ENCODE results near the gene CYP2F1.
A peak's percentile ranks its signal among the peaks of the same experiment; 100 is the strongest.
"Not testable (repeated sequence)": the region's sequence is repeated elsewhere in the genome, so short reads cannot be mapped to it uniquely, and the experiment has no call there.

CYP2F1 gene

DNA sequence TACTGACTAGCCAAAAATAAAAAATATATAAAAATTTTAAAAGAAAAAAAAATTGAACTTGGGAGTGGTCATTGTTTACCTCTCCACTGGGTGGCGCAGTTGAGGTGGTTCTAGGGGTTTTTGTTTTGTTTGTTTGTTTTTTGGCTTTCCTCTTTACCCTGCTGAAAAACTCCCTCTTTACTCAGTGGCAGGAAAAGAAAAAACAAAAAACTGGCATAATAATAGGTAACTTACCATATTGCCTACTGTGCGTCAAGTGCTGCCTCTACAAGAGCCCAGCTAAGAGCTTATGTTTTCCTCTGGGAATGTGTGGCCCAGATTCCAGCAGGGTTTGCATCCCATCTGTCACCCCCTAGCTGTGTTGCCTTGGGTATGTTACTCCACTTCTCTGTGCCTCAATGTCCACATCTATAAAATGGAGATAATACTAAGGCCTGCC is 12.6 kb downstream of the CYP2F1 start:
- H3K27ac ChIP-seq (ENCODE audit: insufficient read depth, low read depth, low read length, poor library complexity, severe bottlenecking); H3K4me1 ChIP-seq (ENCODE audit: control insufficient read depth, insufficient read depth, low read length); H3K27me3 ChIP-seq (ENCODE audit: control insufficient read depth, insufficient read depth, low read length, poor library complexity, severe bottlenecking); H3K36me3 ChIP-seq (ENCODE audit: control insufficient read depth, insufficient read depth, low read length); H3K9me3 ChIP-seq (ENCODE audit: control insufficient read depth, low read length); H3K4me3 ChIP-seq (ENCODE audit: insufficient read depth, low read depth, low read length): not testable (repeated sequence)
- 29 to 45% methylated on average over 1 to 2 of the region's 2 CpGs for WGBS, 2 experiments

DNA sequence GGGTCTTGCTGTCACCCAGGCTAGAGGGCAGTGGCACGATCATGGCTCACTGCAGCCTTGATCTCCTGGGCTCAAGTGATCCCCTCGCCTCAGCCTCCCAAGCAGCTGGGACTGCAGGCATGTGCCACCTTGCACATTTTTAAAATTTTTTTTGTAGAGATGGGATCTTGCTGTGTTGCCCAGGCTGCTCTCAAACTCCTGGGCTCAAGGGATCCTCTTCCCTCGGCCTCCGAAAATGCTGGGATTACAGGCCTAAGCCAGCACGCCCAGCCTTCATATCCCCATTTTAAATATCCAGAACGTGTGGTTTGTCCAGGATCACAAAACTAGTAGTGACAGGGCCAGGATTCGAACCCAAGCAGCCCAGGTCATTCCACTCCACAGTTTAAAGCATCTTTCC is 13.1 kb downstream of the CYP2F1 start:
- H3K4me3 ChIP-seq (ENCODE audit: insufficient read depth, low read depth, low read length); H3K4me1 ChIP-seq (ENCODE audit: control insufficient read depth, insufficient read depth, low read length); H3K36me3 ChIP-seq (ENCODE audit: control insufficient read depth, insufficient read depth, low read length); H3K9me3 ChIP-seq (ENCODE audit: control insufficient read depth, low read length); H3K27me3 ChIP-seq (ENCODE audit: control insufficient read depth, insufficient read depth, low read length, poor library complexity, severe bottlenecking); H3K27ac ChIP-seq (ENCODE audit: insufficient read depth, low read depth, low read length, poor library complexity, severe bottlenecking): not testable (repeated sequence)
- WGBS, 2 experiments = 78 to 79% methylated on average over 7 of the region's 7 CpGs

DNA sequence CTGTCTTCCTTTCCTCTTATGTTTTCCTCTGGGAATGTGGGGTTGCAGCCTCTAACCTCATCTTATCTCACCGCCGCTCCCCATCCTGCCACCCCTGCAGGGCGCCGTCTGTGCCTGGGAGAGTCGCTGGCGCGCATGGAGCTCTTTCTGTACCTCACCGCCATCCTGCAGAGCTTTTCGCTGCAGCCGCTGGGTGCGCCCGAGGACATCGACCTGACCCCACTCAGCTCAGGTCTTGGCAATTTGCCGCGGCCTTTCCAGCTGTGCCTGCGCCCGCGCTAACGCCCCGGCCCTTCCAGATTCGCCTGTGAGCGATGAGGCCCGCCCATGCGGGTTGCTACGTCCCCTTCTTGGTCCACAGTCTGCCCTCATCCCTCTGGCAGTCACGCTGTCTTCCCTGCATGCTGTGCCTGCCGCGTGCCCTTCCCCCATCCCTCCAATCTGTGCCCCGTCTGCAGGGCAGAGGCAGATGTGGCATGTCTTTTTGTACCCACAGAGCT is 13.6 kb downstream of the CYP2F1 start:
- H3K4me3 ChIP-seq (ENCODE audit: insufficient read depth, low read depth, low read length); H3K9me3 ChIP-seq (ENCODE audit: control insufficient read depth, low read length); H3K27ac ChIP-seq (ENCODE audit: insufficient read depth, low read depth, low read length, poor library complexity, severe bottlenecking); H3K36me3 ChIP-seq (ENCODE audit: control insufficient read depth, insufficient read depth, low read length); H3K27me3 ChIP-seq (ENCODE audit: control insufficient read depth, insufficient read depth, low read length, poor library complexity, severe bottlenecking); H3K4me1 ChIP-seq (ENCODE audit: control insufficient read depth, insufficient read depth, low read length): not testable (repeated sequence)
- WGBS, 2 experiments = 3 to 4% methylated on average over 27 to 28 of the region's 29 CpGs

DNA sequence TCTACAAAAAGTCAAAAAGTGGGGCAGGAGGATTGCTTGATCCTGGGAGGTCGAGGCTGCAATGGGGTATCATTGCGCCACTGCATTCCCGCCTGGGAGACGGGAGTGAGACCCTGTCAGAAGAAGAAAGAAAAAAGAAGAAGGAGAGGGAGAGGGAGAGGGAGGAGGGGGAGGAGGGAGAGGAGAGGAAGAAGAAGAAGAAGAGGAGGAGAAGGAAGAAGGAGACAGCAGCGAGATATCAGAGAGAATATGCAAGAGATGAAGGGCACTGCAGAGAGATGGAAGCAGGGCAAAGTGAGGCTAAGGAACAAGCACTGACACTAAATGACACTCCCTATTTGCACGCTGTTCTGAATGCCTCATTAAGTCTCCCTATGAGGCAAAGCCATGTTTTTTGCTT is 14.5 kb downstream of the CYP2F1 start:
- Histone ChIP-seq H3K4me3 (ENCODE audit: insufficient read depth, low read depth, low read length) (no peak overlapping the region), H3K27me3 (ENCODE audit: control insufficient read depth, insufficient read depth, low read length, poor library complexity, severe bottlenecking) (peaks cover 5% of the 10 kb centered on the region), H3K36me3 (ENCODE audit: control insufficient read depth, insufficient read depth, low read length) (no peaks in the 10 kb centered on the region), H3K9me3 (ENCODE audit: control insufficient read depth, low read length) (no peaks in the 10 kb centered on the region), H3K4me1 (ENCODE audit: control insufficient read depth, insufficient read depth, low read length) (peaks cover 9% of the 10 kb centered on the region), H3K27ac (ENCODE audit: insufficient read depth, low read depth, low read length, poor library complexity, severe bottlenecking) (no peak overlapping the region)
- WGBS, 2 experiments = 80% methylated on average over 6 of the region's 6 CpGs

DNA sequence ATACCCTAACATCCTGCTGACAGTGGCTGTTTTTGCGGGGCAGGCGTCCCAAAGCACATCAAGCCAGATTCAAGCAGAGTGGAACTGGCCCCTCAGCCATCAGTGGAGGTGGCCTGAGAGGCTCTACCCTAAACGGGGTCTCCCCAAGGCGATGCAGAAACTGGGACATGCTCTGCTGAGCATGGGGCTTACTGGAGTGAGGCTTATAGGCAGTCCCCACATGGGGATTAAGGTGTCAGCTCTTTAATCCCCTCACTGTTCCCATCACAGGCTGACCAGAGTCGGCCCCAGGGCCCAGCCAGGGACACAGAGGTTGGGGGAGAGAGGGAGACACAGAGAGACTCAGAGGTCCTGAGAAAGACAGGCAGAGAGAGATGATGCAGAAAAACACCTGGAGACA is 17.0 kb downstream of the CYP2F1 start:
- Histone ChIP-seq H3K9me3 (ENCODE audit: control insufficient read depth, low read length) (no peaks in the 10 kb centered on the region), H3K27me3 (ENCODE audit: control insufficient read depth, insufficient read depth, low read length, poor library complexity, severe bottlenecking) (peaks cover 15% of the 10 kb centered on the region), H3K4me3 (ENCODE audit: insufficient read depth, low read depth, low read length) (no peak overlapping the region), H3K36me3 (ENCODE audit: control insufficient read depth, insufficient read depth, low read length) (no peaks in the 10 kb centered on the region), H3K27ac (ENCODE audit: insufficient read depth, low read depth, low read length, poor library complexity, severe bottlenecking) (no peak overlapping the region), H3K4me1 (ENCODE audit: control insufficient read depth, insufficient read depth, low read length) (peaks cover 9% of the 10 kb centered on the region)
- 65 to 71% methylated on average over 5 of the region's 5 CpGs for WGBS, 2 experiments

DNA sequence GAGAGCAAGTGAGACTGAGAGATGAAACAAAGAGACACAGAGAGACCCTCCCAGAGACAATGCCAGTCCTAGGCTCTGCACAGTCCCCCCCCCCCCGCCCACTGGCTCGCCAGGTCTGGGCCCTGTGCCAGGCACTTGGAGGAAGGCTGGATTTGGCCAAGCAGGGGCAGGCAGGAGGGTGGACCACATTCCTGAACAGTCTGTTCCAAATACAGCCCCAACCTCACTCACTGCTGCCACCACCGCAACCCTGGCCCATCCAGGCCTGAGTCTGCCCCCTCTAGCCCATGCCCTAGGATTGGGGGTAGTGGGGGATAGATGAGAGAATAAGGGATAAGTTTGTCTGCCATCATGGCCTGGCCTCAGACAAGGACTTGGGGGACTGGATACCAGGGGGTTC is 19.0 kb downstream of the CYP2F1 start:
- no peaks in the 10 kb centered on the region for H3K36me3 ChIP-seq (ENCODE audit: control insufficient read depth, insufficient read depth, low read length)
- no peak overlapping the region for H3K27ac ChIP-seq (ENCODE audit: insufficient read depth, low read depth, low read length, poor library complexity, severe bottlenecking)
- no peaks in the 10 kb centered on the region for H3K9me3 ChIP-seq (ENCODE audit: control insufficient read depth, low read length)

DNA sequence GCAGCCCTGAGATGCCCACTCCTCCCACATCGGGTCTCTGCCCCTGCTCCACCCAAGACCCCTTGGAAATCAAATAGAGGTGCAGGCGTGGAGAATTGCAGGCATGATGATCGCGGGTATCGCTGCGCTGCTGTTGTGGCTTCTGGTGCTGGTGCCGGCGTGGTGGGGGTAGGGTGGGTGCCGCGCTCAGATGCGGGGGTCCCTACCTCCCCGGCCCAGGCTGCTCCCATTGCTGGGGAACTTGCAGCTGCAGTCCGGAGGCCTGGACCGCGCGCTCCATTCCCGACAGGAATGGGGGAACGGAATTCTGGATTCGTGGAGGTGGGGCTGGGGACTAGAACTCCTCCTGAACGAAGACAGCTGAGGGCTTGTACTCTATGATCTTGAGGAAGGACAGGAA is 20.4 kb downstream of the CYP2F1 start:
- Histone ChIP-seq H3K4me1 (ENCODE audit: control insufficient read depth, insufficient read depth, low read length) (peaks cover 4% of the 10 kb centered on the region), H3K36me3 (ENCODE audit: control insufficient read depth, insufficient read depth, low read length) (no peaks in the 10 kb centered on the region), H3K4me3 (ENCODE audit: insufficient read depth, low read depth, low read length) (no peak overlapping the region), H3K27me3 (ENCODE audit: control insufficient read depth, insufficient read depth, low read length, poor library complexity, severe bottlenecking) (peaks cover 10% of the 10 kb centered on the region), H3K27ac (ENCODE audit: insufficient read depth, low read depth, low read length, poor library complexity, severe bottlenecking) (no peak overlapping the region), H3K9me3 (ENCODE audit: control insufficient read depth, low read length) (no peaks in the 10 kb centered on the region)
- 95 to 96% methylated on average over 20 of the region's 20 CpGs for WGBS, 2 experiments

More for the DNA sequence above, 19.0 kb downstream of the CYP2F1 start:
- WGBS, 2 experiments = 87 to 100% methylated on average over 2 to 3 of the region's 3 CpGs
- peaks cover 9% of the 10 kb centered on the region for H3K4me1 ChIP-seq (ENCODE audit: control insufficient read depth, insufficient read depth, low read length)
- H3K27me3 ChIP-seq (ENCODE audit: control insufficient read depth, insufficient read depth, low read length, poor library complexity, severe bottlenecking) = peaks cover 15% of the 10 kb centered on the region
- no peak overlapping the region for H3K4me3 ChIP-seq (ENCODE audit: insufficient read depth, low read depth, low read length)

DNA sequence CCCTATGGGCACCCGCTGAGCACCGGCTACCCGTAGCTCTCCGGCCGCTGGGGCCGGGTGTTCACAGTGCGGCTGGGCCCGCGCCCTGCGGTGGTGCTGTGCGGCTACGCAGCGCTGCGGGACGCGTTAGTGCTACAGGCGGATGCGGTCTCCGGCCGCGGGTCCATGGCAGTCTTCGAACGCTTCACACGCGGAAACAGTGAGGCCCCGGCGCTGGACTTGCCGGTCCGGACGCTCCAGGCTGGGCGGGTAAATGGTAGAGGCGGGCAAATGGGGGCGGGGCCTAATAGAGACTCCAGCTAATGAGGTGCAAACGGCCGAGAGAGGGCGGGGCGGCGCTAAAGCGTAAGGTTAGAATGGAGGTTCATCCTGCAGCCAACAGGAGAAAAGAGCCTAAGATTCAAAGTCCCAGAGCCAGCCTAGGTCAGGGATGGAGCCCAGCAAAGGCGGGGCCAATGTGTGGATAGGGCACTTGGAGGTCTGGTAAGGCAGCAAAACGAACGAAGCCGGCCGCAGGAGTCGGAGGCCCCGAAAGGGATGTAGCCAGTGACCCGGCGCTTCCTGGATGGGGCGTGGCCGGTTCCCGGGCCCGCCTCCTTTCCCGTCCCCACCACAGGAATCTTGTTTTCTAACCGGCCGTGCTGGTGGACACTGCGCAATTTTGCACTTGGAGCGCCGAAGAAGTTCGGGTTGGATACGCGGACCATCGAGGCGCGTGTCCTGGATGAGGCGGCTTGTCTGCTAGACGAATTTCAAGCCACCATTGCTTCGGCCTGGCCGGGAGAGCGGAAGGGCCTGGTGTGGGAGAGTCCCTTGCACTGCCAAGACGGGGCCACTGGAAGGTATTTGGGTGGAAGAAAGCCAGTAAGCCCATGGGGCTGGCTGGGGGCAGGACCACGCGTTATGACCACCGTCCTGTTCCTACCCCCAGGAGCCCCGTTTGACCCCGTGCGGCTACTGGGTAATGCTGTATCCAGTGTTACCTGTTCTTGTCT is 21.5 kb downstream of the CYP2F1 start:
- H3K36me3 ChIP-seq (ENCODE audit: control insufficient read depth, insufficient read depth, low read length); H3K27ac ChIP-seq (ENCODE audit: insufficient read depth, low read depth, low read length, poor library complexity, severe bottlenecking); H3K27me3 ChIP-seq (ENCODE audit: control insufficient read depth, insufficient read depth, low read length, poor library complexity, severe bottlenecking); H3K4me1 ChIP-seq (ENCODE audit: control insufficient read depth, insufficient read depth, low read length); H3K9me3 ChIP-seq (ENCODE audit: control insufficient read depth, low read length): not testable (repeated sequence)
- H3K4me3 ChIP-seq (ENCODE audit: insufficient read depth, low read depth, low read length) = peak overlapping the region; percentile 29
- WGBS, 2 experiments = 29 to 32% methylated on average over 66 to 69 of the region's 76 CpGs

DNA sequence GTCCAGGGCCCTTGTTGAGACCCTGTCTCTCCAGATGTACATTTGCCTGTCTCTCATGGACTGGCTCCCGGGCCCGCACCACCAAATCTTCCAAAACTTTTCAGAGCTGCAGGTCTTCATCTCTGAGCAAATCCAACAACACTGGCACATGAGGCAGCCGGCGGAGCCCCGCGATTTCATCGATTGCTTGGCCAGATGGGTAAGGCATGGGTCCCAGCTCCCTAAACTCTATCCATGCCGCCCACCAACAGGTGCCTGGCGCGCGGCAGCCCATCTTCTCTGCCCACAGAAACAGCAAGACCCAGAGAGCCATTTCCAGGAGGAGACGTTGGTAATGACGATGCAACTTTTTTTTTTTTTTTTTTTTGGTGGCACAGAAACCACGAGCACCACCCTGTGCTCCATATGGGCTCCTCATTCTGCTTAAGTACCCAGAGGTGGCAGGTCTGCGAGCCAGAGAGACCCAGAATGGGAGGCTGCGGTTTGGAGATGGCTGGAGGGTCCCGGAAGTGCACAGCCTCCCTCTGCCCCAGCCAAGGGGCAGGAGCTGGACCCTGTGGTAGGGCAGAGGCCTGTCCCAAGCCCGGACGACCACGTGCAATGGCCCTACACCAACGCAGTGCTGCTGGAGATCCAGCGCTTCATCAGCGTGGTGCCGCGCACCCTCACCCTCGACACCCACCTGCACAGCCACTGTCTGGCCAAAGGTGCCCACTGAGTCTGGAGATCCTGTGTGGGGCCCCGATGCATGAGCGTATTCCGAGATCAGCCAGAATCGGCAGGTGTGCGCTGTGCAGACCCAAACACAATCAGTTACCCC is 22.6 kb downstream of the CYP2F1 start:
- H3K27me3 ChIP-seq (ENCODE audit: control insufficient read depth, insufficient read depth, low read length, poor library complexity, severe bottlenecking) = peaks cover 10% of the 10 kb centered on the region
- 96 to 97% methylated on average over 31 of the region's 31 CpGs for WGBS, 2 experiments
- H3K4me3 ChIP-seq (ENCODE audit: insufficient read depth, low read depth, low read length) = no peak overlapping the region
- no peak overlapping the region for H3K27ac ChIP-seq (ENCODE audit: insufficient read depth, low read depth, low read length, poor library complexity, severe bottlenecking)
- no peaks in the 10 kb centered on the region for H3K9me3 ChIP-seq (ENCODE audit: control insufficient read depth, low read length)
- no peaks in the 10 kb centered on the region for H3K4me1 ChIP-seq (ENCODE audit: control insufficient read depth, insufficient read depth, low read length)
- no peaks in the 10 kb centered on the region for H3K36me3 ChIP-seq (ENCODE audit: control insufficient read depth, insufficient read depth, low read length)

DNA sequence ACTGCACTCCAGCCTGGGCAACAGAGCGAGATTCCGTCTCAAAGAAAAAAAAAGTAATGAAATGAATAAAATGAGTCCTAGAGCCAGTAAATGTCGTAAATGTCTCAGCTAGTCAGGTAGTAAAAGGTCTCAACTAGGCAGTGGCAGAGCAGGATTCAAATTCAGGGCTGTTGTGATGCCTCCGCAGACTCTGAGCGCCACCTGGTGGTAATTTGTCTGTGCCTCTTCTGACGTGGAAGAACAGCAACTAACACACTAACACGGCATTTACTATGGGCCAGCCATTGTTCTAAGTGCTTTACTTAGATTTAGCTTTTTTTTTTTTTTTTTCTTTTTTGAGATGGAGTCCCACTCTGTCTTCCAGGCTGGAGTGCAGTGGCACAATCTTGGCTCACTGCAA is 30.2 kb downstream of the CYP2F1 start:
- WGBS, 2 experiments = 50 to 57% methylated on average over 7 of the region's 7 CpGs
- Histone ChIP-seq H3K27ac (ENCODE audit: insufficient read depth, low read depth, low read length, poor library complexity, severe bottlenecking) (no peak overlapping the region), H3K36me3 (ENCODE audit: control insufficient read depth, insufficient read depth, low read length) (no peaks in the 10 kb centered on the region), H3K4me1 (ENCODE audit: control insufficient read depth, insufficient read depth, low read length) (no peaks in the 10 kb centered on the region), H3K27me3 (ENCODE audit: control insufficient read depth, insufficient read depth, low read length, poor library complexity, severe bottlenecking) (no peaks in the 10 kb centered on the region), H3K9me3 (ENCODE audit: control insufficient read depth, low read length) (no peaks in the 10 kb centered on the region), H3K4me3 (ENCODE audit: insufficient read depth, low read depth, low read length) (no peak overlapping the region)

Measured in ectodermal cell (in vitro differentiated cells).